HEK293T (cell line): ENCODE results near the gene C6orf89.

ENCODE experiments used
- ARNT ChIP-seq: fragments of 450-650 bp; IDR thresholded peaks from 2 replicates; pipeline ENCODE4 v1.6.1; 2017; ENCODE audit warnings: mild to moderate bottlenecking
- FOXK2 ChIP-seq: fragments of 450-650 bp; IDR thresholded peaks from 2 replicates; pipeline ENCODE4 v1.6.1; 2016; ENCODE audit warnings: mild to moderate bottlenecking
- LEF1 ChIP-seq: fragments of 450-650 bp; IDR thresholded peaks from 2 replicates; pipeline ENCODE4 v1.6.1; 2017; ENCODE audit warnings: mild to moderate bottlenecking, borderline replicate concordance
- SP1 ChIP-seq: fragments of 450-650 bp; IDR thresholded peaks from 2 replicates; pipeline ENCODE4 v1.6.1; 2017
- SUZ12 ChIP-seq: fragments of 450-650 bp; IDR thresholded peaks from 2 replicates; pipeline ENCODE4 v1.6.1; 2016; ENCODE audit warnings: mild to moderate bottlenecking

DNA sequence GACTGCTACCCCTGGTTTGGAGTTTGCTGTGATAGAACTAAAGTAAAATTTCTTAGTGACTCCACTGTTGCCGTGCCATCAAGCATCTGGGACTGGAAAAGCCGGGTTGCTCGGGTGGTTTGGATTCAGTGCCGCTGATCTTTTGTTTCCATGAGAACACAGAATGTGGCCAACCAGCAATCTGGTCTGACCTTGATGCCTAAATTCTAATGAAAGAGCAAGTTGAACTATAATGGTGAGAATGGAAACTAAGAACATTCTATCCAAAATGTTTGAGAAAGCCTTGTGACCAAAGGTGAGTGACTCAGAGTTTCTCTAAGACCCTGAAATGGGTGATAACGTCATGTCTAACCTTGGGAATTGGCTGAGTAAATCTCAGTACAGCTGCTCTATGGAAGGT is 58.9 kb downstream of the C6orf89 start:
- TF ChIP-seq FOXK2 (no peak), SP1 (no peak), ARNT (no peak), SUZ12 (no peak), LEF1 (no peak)
